MCF 10A (cell line): ENCODE results near the gene NIPA2. TPM values are rescaled to one million over a fixed set of nuclear protein-coding genes. Genes with fewer than 3 reads are reported as not detected.

Experiments used
- BruUV-seq: library from RNA; stranded (reverse); fragments of 400-500 nt; replicated peaks from 2 replicates; lab custom pipeline; 2021; lab: Mats Ljungman, UMichigan
- CTCF ChIA-PET: fragments of 300-600 bp; sonication (Branson Sonifier 250); formaldehyde crosslinking; extraction: SDS; loops from one replicate; lab custom pipeline; 2021; ENCODE audit warnings: antibody characterized with exemption, inconsistent platforms; lab: Yijun Ruan, JAX
- POLR2A ChIA-PET: fragments of 300-600, 350-650 bp; sonication (Branson Sonifier 250); formaldehyde crosslinking; extraction: SDS; loops from one replicate; lab custom pipeline; 2020; ENCODE audit warnings: antibody characterized with exemption, inconsistent platforms; lab: Yijun Ruan, JAX
- DNase-seq: peaks from one replicate; pipeline ENCODE4 v3.0.0-alpha.2; 2018; ENCODE audit not compliant: unreplicated experiment
- H3K27ac Mint-ChIP-seq: one replicate; pipeline ENCODE4 v1.8.0; 2022; ENCODE audit warnings: mild to moderate bottlenecking, low read depth, mixed read lengths; ENCODE audit not compliant: unreplicated experiment
- H3K27me3 Mint-ChIP-seq: one replicate; pipeline ENCODE4 v1.8.0; 2022; ENCODE audit warnings: mixed read lengths; ENCODE audit not compliant: insufficient read depth, unreplicated experiment
- H3K36me3 Mint-ChIP-seq: one replicate; pipeline ENCODE4 v1.8.0; 2022; ENCODE audit warnings: mild to moderate bottlenecking, moderate library complexity, mixed read lengths; ENCODE audit not compliant: insufficient read depth, unreplicated experiment
- H3K4me1 Mint-ChIP-seq: one replicate; pipeline ENCODE4 v1.8.0; 2022; ENCODE audit warnings: mixed read lengths; ENCODE audit not compliant: insufficient read depth, unreplicated experiment
- H3K4me3 Mint-ChIP-seq: one replicate; pipeline ENCODE4 v1.8.0; 2022; ENCODE audit warnings: mild to moderate bottlenecking, moderate library complexity, mixed read lengths; ENCODE audit not compliant: unreplicated experiment
- H3K9me3 Mint-ChIP-seq: one replicate; pipeline ENCODE4 v1.8.0; 2022; ENCODE audit warnings: mixed read lengths; ENCODE audit not compliant: unreplicated experiment
- CTCF ChIP-seq: fragments of 200-600 bp; IDR thresholded peaks from one replicate; pipeline ENCODE4 v1.8.0; 2022; ENCODE audit warnings: antibody characterized with exemption, mild to moderate bottlenecking; ENCODE audit not compliant: unreplicated experiment
- intact Hi-C: fragments of 100-400 bp; cut with micrococcal nuclease; formaldehyde crosslinking; loops from 2 replicates; pipeline ENCODE4 v1.14.1; 2022
- total RNA-seq: library from RNA; stranded (reverse); gene quantifications from 2 replicates; pipeline ENCODE4 v1.2.3, GENCODE V29; 2022

NIPA2 gene
- total RNA-seq, 1 experiment from 2014 or later = 51.9 TPM

- no peaks in the 10 kb centered on the region for H3K9me3 Mint-ChIP-seq
- no peaks in the 10 kb centered on the region for H3K4me1 Mint-ChIP-seq
- intact Hi-C loops = no loop called here
- H3K27me3 Mint-ChIP-seq = no peaks in the 10 kb centered on the region
- H3K4me3 Mint-ChIP-seq = no peak overlapping the region
- no peak for DNase-seq
- TF ChIP-seq CTCF = no peak
- POLR2A ChIA-PET = no interaction called here
- H3K36me3 Mint-ChIP-seq = peaks cover 55% of the 10 kb centered on the region
- CTCF ChIA-PET = no interaction called here
- no peak overlapping the region for H3K27ac Mint-ChIP-seq
- BruUV-seq = no TSS peak
Measured at GRCh38 chr15:22877607-22878006, 39.1 kb downstream of the NIPA2 start.

- ChIA-PET CTCF (no interaction called here), POLR2A (no interaction called here)
- Mint-ChIP-seq H3K36me3 (peaks cover 53% of the 10 kb centered on the region), H3K4me1 (no peaks in the 10 kb centered on the region), H3K4me3 (no peak overlapping the region), H3K27me3 (no peaks in the 10 kb centered on the region), H3K9me3 (no peaks in the 10 kb centered on the region), H3K27ac (no peak overlapping the region)
- TF ChIP-seq CTCF = no peak
- DNase-seq = no peak
- BruUV-seq = no TSS peak
- intact Hi-C loops = no loop called here
Measured at GRCh38 chr15:22878103-22878502, 39.6 kb downstream of the NIPA2 start.

- Mint-ChIP-seq H3K27ac (no peak overlapping the region), H3K4me1 (no peaks in the 10 kb centered on the region), H3K36me3 (peaks cover 45% of the 10 kb centered on the region), H3K9me3 (no peaks in the 10 kb centered on the region), H3K4me3 (no peak overlapping the region), H3K27me3 (no peaks in the 10 kb centered on the region)
- POLR2A ChIA-PET = no interaction called here
- intact Hi-C loops = no loop called here
- no peak for DNase-seq
- no TSS peak for BruUV-seq
- CTCF ChIA-PET = interaction anchor here (0.5 kb wide), 1 partner anchor 586 kb away, joined by 4 read pairs; no protein-coding TSS in a partner anchor
- TF ChIP-seq CTCF = no peak
Measured at GRCh38 chr15:22880068-22880980, 41.9 kb downstream of the NIPA2 start.

- Mint-ChIP-seq H3K4me3 (no peak overlapping the region), H3K36me3 (peaks cover 44% of the 10 kb centered on the region), H3K4me1 (no peaks in the 10 kb centered on the region), H3K9me3 (no peaks in the 10 kb centered on the region), H3K27ac (no peak overlapping the region), H3K27me3 (no peaks in the 10 kb centered on the region)
- no peak for TF ChIP-seq CTCF
- DNase-seq = no peak
- intact Hi-C loops = no loop called here
- BruUV-seq = no TSS peak
- POLR2A ChIA-PET = no interaction called here
- CTCF ChIA-PET = interaction anchor here (0.5 kb wide), 1 partner anchor 585 kb away, joined by 4 read pairs; no protein-coding TSS in a partner anchor
Measured at GRCh38 chr15:22880981-22881738, 42.7 kb downstream of the NIPA2 start.
